ENCODE results near the gene NOS1AP. TPM values are rescaled to one million over a fixed set of nuclear protein-coding genes. Genes with fewer than 3 reads are reported as not detected.

Gene NOS1AP
- total and polyA plus RNA-seq, 2 donors (not counting 3 experiments of a cell fraction or from before 2014, with no cell fraction given) = 1.3 to 5.4 TPM

GRCh38 chr1:162405800-162406199, 336.3 kb downstream of the NOS1AP start:
- Histone ChIP-seq H3K27ac (ENCODE audit: insufficient read depth, low read depth, low read length) (no peak overlapping the region), H4K20me1 (replicated peaks; ENCODE audit: control insufficient read depth, extremely low read depth, insufficient read depth, low read length) (no peaks in the 10 kb centered on the region), H3K4me1 (ENCODE audit: control insufficient read depth, extremely low read depth, insufficient read depth, low read length) (peaks cover 3% of the 10 kb centered on the region), H3K9me3 (replicated peaks; ENCODE audit: control insufficient read depth, insufficient read depth, low read length) (no peaks in the 10 kb centered on the region), H3K9ac (replicated peaks; ENCODE audit: extremely low read depth, insufficient read depth, low read length) (no peak overlapping the region), H3K27me3 (ENCODE audit: control insufficient read depth in 2 of 2, insufficient read depth in 2 of 2, low read length in 2 of 2) (no peaks in the 10 kb centered on the region), H2AFZ (ENCODE audit: low read depth, low read length) (peak overlapping the region; percentile 83), H3K4me2 (ENCODE audit: insufficient read depth, low read length) (no peak overlapping the region), H3K4me3 (replicated peaks in 1 of 3; ENCODE audit: insufficient read depth in 1 of 3, low read depth in 1 of 3, low read length in 3 of 3) (no peak overlapping the region), H3K9me1 (replicated peaks; ENCODE audit: control insufficient read depth, extremely low read depth, insufficient read depth, low read length) (no peaks in the 10 kb centered on the region), H3K36me3 (ENCODE audit: control insufficient read depth in 2 of 2, extremely low read depth in 1 of 2, insufficient read depth in 2 of 2, low read length in 2 of 2) (no peaks in the 10 kb centered on the region), H3K79me2 (ENCODE audit: control insufficient read depth, insufficient read depth, low read length) (no peaks in the 10 kb centered on the region)
- no peak for FAIRE-seq
- intact Hi-C loops (cut with micrococcal nuclease) = no loop called here
- ChIA-PET POLR2A (no interaction called here), CTCF (interaction anchor here (0.9 kb wide), 1 partner anchor 350 kb away, joined by 3 read pairs; no protein-coding TSS in a partner anchor)
- BruUV-seq (replicated peaks) = no TSS peak
- DNase-seq (ENCODE audit: low read depth, low spot score) = peak; percentile 53
- TF ChIP-seq MYC (IDR thresholded peaks at IDR 0.05; ENCODE audit: low read depth, low read length) (no peak), POLR2A (IDR thresholded peaks at IDR 0.05; ENCODE audit: low read depth, low read length) (no peak), FOS (IDR thresholded peaks at IDR 0.05; ENCODE audit: borderline replicate concordance, insufficient read depth, low read length) (no peak), GATA2 (IDR thresholded peaks at IDR 0.05; ENCODE audit: insufficient read depth, insufficient read length, low read depth, low read length) (peak; percentile 38)
- TF ChIP-seq, protein P1, sequence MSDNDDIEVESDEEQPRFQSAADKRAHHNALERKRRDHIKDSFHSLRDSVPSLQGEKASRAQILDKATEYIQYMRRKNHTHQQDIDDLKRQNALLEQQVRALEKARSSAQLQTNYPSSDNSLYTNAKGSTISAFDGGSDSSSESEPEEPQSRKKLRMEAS (IDR thresholded peaks at IDR 0.05; ENCODE audit: insufficient read depth, insufficient read length) = no peak
- dilution Hi-C loops (cut with MboI; ENCODE audit: extremely low pct_ligation_motif_present, low sequenced_read_pairs) = no loop called here

DNA sequence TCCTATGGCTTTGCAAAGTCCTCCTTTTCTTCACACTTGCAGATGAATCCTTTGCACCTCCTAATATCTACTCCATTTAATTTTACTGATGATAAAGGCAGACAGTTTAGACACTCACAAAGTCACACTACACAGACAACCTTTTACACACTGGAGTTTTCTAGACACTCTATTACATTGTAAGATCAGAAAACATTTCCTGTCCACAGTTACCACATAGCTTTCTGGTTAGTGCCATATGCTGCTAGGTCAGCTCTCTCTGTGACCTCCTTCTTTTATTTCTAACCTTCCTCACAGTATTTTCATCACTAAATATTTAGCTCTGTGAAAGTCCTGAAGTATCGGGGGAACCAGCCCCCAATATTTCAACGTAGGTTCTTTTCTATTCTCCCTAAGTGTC, 337.3 kb downstream of the NOS1AP start:
- no peak for DNase-seq (ENCODE audit: low read depth, low spot score)
- no peaks in the 10 kb centered on the region for H3K27me3 ChIP-seq (ENCODE audit: control insufficient read depth in 2 of 2, insufficient read depth in 2 of 2, low read length in 2 of 2)
- H3K36me3 ChIP-seq (ENCODE audit: control insufficient read depth in 2 of 2, extremely low read depth in 1 of 2, insufficient read depth in 2 of 2, low read length in 2 of 2) = no peaks in the 10 kb centered on the region
- H3K9me1 ChIP-seq (replicated peaks; ENCODE audit: control insufficient read depth, extremely low read depth, insufficient read depth, low read length) = no peaks in the 10 kb centered on the region
- no peaks in the 10 kb centered on the region for H3K79me2 ChIP-seq (ENCODE audit: control insufficient read depth, insufficient read depth, low read length)
- FAIRE-seq = no peak
- dilution Hi-C loops (cut with MboI; ENCODE audit: extremely low pct_ligation_motif_present, low sequenced_read_pairs) (no loop called here), intact Hi-C loops (cut with micrococcal nuclease) (no loop called here)
- no peaks in the 10 kb centered on the region for H4K20me1 ChIP-seq (replicated peaks; ENCODE audit: control insufficient read depth, extremely low read depth, insufficient read depth, low read length)
- H3K27ac ChIP-seq (ENCODE audit: insufficient read depth, low read depth, low read length) = no peak overlapping the region
- TF ChIP-seq JUN (IDR thresholded peaks at IDR 0.05; ENCODE audit: borderline replicate concordance, insufficient read depth, insufficient read length, low read depth) (no peak), POLR2A (IDR thresholded peaks at IDR 0.05; ENCODE audit: low read depth, low read length) (no peak), CTCF (IDR thresholded peaks at IDR 0.05; ENCODE audit: extremely low read depth in 1 of 2, insufficient read depth in 1 of 2, low read depth in 1 of 2, low read length in 2 of 2) (no peak), MYC (IDR thresholded peaks at IDR 0.05; ENCODE audit: low read depth, low read length) (no peak), POLR2AphosphoS5 (IDR thresholded peaks at IDR 0.05; ENCODE audit: insufficient read depth, low read depth, low read length) (no peak), GATA2 (IDR thresholded peaks at IDR 0.05; ENCODE audit: insufficient read depth, insufficient read length, low read depth, low read length) (no peak), FOS (IDR thresholded peaks at IDR 0.05; ENCODE audit: borderline replicate concordance, insufficient read depth, low read length) (no peak), EZH2 (IDR thresholded peaks at IDR 0.05; ENCODE audit: borderline replicate concordance, low read depth, low read length, severe bottlenecking) (no peak)
- TF ChIP-seq, protein P1 (IDR thresholded peaks at IDR 0.05; ENCODE audit: insufficient read depth, insufficient read length) = no peak
- H3K4me3 ChIP-seq (replicated peaks in 1 of 3; ENCODE audit: insufficient read depth in 1 of 3, low read depth in 1 of 3, low read length in 3 of 3) = no peak overlapping the region
- H3K4me1 ChIP-seq (ENCODE audit: control insufficient read depth, extremely low read depth, insufficient read depth, low read length) = peaks cover 3% of the 10 kb centered on the region
- POLR2A ChIA-PET = no interaction called here
- H3K9ac ChIP-seq (replicated peaks; ENCODE audit: extremely low read depth, insufficient read depth, low read length) = no peak overlapping the region
- no peak overlapping the region for H3K4me2 ChIP-seq (ENCODE audit: insufficient read depth, low read length)
- BruUV-seq (replicated peaks) = no TSS peak
- CTCF ChIA-PET = interaction anchor here (0.9 to 1.5 kb wide), 2 partner anchors 8 to 351 kb away, joined by 3 to 4 read pairs; no protein-coding TSS in a partner anchor
- no peak overlapping the region for H2AFZ ChIP-seq (ENCODE audit: low read depth, low read length)
- H3K9me3 ChIP-seq (replicated peaks; ENCODE audit: control insufficient read depth, insufficient read depth, low read length) = no peaks in the 10 kb centered on the region
